GM18951 (cell line): ENCODE measurements around the gene EIF2B4.
A peak's percentile ranks its signal among the peaks of the same experiment; 100 is the strongest.

Source experiments
- POLR2A ChIP-seq: IDR thresholded peaks from 4 replicates; pipeline ENCODE4 v1.6.1; 2011; ENCODE audit warnings: mild to moderate bottlenecking; ENCODE audit not compliant: insufficient read length, insufficient read depth; ENCODE audit errors: extremely low read depth
- in situ Hi-C: fragments of 300-500 bp; cut with MboI; formaldehyde crosslinking; loops from one replicate; pipeline ENCODE4 v1.12.0; 2022; ENCODE audit warnings: low sequenced_read_pairs, mixed read lengths, inconsistent platforms; ENCODE audit not compliant: unreplicated experiment

EIF2B4 gene

DNA sequence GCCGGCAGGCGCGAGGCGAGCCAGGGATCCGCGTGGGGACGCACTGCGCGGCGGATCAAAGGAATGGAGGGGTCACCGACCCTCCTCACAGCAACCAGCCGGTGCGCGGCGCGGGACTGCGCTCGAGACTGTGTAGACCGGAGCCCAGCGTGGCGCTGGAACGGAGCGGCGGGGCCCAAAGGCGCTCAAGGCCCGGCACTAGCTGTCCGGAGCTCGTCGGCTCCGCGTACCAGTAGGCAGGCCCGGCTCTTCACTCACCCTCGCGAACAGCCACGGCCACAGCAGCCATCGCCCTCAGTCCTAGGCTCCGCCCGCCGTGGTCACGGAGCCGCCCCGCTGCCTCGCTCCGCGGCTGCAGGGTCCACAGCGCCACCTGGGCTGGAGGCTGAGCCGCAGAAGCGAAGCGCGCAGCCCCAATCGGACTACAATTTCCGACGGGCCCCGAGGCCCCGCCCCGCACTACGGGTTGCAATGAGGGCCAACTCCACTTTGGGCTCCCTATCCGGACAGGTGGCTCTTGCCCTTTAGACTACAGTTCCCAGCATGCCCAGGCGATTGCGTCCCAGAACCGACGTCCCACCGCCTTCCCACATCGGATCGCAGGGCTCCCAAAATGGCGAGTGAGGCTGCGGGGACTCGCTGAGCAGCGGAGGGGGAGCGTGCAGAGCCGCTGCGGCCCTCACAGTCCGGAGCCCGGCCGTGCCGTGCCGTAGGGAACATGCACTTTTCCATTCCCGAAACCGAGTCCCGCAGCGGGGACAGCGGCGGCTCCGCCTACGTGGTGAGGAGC lies at the start of gene EIF2B4, which contains the start of gene SNX17:
TSS of gene EIF2B4 (minus strand) at position 313 of the 790 bp plus-strand sequence. CDS start at position 289, 24 bp downstream.
TSS of gene SNX17 (plus strand) at position 591 of the 790 bp plus-strand sequence. CDS start at position 719, 128 bp downstream.
- peak; percentile 89 for TF ChIP-seq POLR2A
- in situ Hi-C loops, result no loop called here

- TF ChIP-seq POLR2A, result no peak
- in situ Hi-C loops, result no loop called here
These were observed 46.0 kb upstream of the EIF2B4 start for GRCh38 chr2:27416151-27416550.

GRCh38 chr2:27412419-27413152 lies 42.4 kb upstream of the EIF2B4 start:
- no peak for TF ChIP-seq POLR2A

DNA sequence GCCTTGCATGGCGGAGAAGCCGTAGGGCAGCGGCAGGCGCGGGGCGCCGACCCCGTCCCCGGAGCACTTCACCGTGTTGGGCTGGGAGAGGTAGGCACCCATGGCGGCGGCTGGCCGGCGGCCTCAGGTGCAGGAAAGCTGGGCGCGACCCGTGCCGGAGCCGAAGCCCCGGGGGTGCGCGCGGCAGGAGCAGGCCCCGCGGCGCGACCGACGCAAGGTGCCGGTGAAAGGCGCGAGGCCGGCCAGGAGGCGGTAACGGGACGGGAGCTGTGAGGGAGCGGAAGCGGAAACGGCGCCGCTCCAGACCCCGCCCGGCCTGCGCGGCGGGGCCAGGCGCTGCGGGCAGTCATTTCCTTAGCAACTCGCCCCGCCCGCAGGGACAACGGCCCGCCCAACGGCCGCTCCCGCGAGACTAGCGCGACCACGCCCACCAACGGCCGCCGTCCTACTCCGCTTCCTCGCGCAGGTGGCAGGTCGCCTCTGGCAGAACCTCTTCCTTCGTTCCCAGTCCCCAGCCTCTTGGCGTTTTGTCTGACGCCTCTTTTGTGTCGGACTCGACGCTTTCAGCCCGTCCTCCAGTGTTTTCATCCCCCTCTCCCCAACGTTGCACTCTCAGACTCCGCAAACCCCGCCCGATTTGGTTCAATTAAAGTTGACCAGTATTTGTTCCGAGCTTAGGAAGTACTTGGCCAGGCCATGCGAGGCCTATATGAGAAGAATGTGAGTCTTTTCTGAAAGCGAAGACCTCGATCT lies 39.4 kb upstream of the EIF2B4 start, which contains the start of gene PPM1G:
TSS of gene PPM1G (minus strand) at position 271 of the 753 bp plus-strand sequence. CDS start at position 102, 169 bp downstream.
- in situ Hi-C loops, result no loop called here
- peak; percentile 98 for TF ChIP-seq POLR2A

More at GRCh38 chr2:27412419-27413152, 42.4 kb upstream of the EIF2B4 start:
- in situ Hi-C loops, result no loop called here

- in situ Hi-C loops, result no loop called here
- no peak for TF ChIP-seq POLR2A
These were observed 38.6 kb upstream of the EIF2B4 start for GRCh38 chr2:27408601-27409320.

DNA sequence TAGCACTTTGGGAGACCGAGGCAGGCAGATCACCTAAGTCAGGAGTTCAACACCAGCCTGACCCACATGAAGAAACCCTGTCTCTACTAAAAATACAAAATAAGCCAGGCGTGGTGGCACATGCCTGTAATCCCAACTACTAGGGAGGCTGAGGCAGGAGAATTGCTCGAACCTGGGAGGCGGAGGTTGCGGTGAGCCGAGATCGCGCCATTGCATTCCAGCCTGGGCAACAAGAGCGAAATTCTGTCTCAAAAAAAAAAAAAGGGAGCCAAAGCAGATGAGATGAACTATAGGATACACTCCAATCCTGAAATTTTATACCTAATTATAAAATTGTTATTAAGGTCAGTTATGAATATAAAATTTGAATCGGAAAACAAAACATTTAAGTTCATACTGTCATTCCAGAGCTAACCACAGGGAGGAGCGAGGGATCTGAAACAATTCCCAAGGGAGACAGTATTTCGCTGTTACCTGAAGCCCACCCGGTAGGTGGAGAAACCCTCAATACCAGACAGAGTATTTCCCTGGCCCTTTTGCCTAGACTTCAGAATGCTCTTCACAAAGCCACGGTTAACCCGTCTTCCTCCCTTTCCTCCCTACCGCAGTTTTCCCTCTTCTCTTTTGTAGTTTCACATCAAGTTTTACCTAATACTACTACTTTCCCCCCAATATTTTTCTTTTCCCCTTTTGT lies 37.8 kb upstream of the EIF2B4 start:
- TF ChIP-seq POLR2A, result no peak
- in situ Hi-C loops, result no loop called here

DNA sequence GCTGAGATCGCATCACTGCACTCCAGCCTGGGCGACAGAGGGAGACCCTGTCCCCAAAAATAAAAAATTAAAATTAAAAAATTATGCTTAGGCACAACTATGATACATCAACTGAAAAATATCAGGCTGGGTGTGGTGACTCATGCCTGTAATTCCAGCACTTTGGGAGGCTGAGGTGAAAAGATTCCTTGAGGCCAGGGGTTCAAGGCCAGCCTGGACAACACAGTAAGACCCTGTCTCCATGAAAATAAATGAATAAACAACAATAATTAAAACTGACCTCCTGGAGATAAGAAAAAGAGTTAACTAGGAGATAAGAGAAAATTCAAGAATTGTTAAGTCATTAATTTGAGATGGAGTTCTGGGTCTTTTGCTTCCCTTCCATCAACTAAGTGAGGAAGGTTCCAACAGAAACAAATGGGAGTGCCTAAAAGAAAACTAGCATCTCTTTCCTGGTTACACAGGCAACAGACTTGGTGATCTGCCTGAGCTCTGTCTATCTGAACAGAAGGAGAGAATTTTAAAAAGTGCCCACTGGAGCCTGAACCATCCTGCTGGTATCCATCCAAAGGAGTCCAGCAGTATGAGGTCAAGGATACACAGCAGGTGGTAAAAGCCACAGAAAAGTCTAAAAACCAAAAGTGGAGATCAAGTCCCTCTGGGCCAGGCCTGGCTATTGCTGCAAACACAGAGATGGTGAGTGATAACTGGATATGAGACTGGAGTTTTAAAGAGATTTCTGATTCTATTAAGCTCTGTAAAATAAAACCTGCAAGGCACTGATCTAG lies 30.4 kb upstream of the EIF2B4 start:
- in situ Hi-C loops, result no loop called here
- no peak for TF ChIP-seq POLR2A

GRCh38 chr2:27398962-27399361 lies 28.8 kb upstream of the EIF2B4 start:
- in situ Hi-C loops, result no loop called here
- TF ChIP-seq POLR2A, result no peak

DNA sequence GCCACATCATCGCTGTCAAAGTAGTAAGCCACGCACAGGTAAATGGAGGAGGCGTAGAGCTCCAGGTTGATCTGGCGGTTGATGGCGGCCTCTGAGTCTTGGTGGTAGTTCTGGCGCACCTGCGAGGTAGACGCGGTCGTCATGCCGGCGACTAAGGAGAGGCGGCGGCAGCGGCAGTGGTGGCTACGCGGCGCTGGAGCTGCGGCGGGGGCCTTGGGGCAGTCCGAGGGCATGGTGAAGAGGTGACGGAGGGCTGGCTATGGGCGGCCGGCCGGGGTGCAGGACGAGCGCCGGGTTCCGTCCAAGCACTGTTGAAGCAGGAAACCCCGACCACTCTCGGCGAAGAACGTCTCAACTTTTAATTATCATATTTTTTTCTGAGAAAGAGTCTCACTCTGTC lies 23.1 kb upstream of the EIF2B4 start:
- in situ Hi-C loops, result no loop called here
- no peak for TF ChIP-seq POLR2A

GRCh38 chr2:27390822-27391679 lies 20.9 kb upstream of the EIF2B4 start:
- no peak for TF ChIP-seq POLR2A
- in situ Hi-C loops, result no loop called here
